Progenitor cell of endocrine pancreas (in vitro differentiated cells): ENCODE data around the gene PFN2. TPM values are rescaled to one million over a fixed set of nuclear protein-coding genes. Genes with fewer than 3 reads are reported as not detected.

ENCODE experiments used
- DNase-seq: peaks from one replicate; pipeline ENCODE4 v3.0.0; 2021; ENCODE audit warnings: low spot score; ENCODE audit not compliant: unreplicated experiment
- H3K27ac Mint-ChIP-seq: 2 replicates; pipeline ENCODE4 v1.8.0; 2021; ENCODE audit warnings: mild to moderate bottlenecking, moderate library complexity, mixed read lengths
- H3K27me3 Mint-ChIP-seq: 2 replicates; pipeline ENCODE4 v1.8.0; 2021; ENCODE audit warnings: mixed read lengths
- H3K36me3 Mint-ChIP-seq: 2 replicates; pipeline ENCODE4 v1.8.0; 2022; ENCODE audit warnings: mixed read lengths; ENCODE audit not compliant: insufficient read depth
- H3K4me1 Mint-ChIP-seq: 2 replicates; pipeline ENCODE4 v1.8.0; 2021; ENCODE audit warnings: low read depth, mixed read lengths
- H3K4me3 Mint-ChIP-seq: 2 replicates; pipeline ENCODE4 v1.8.0; 2021; ENCODE audit warnings: low read depth, mild to moderate bottlenecking, moderate library complexity, mixed read lengths
- H3K9me3 Mint-ChIP-seq: 2 replicates; pipeline ENCODE4 v1.8.0; 2021; ENCODE audit warnings: low read depth, mixed read lengths
- total RNA-seq: library from RNA; stranded (reverse); gene quantifications from 2 replicates; pipeline ENCODE4 v1.2.1, GENCODE V29; 2021
- TF ChIP-seq, protein P1 (sequence below): fragments of 200-600 bp; sonication (generic); IDR thresholded peaks from one replicate; pipeline ENCODE4 v1.5.0; 2021; ENCODE audit warnings: antibody characterized with exemption, mild to moderate bottlenecking; ENCODE audit not compliant: unreplicated experiment

PFN2 gene
- total RNA-seq, 1 donor from 2014 or later: 233 TPM

DNA sequence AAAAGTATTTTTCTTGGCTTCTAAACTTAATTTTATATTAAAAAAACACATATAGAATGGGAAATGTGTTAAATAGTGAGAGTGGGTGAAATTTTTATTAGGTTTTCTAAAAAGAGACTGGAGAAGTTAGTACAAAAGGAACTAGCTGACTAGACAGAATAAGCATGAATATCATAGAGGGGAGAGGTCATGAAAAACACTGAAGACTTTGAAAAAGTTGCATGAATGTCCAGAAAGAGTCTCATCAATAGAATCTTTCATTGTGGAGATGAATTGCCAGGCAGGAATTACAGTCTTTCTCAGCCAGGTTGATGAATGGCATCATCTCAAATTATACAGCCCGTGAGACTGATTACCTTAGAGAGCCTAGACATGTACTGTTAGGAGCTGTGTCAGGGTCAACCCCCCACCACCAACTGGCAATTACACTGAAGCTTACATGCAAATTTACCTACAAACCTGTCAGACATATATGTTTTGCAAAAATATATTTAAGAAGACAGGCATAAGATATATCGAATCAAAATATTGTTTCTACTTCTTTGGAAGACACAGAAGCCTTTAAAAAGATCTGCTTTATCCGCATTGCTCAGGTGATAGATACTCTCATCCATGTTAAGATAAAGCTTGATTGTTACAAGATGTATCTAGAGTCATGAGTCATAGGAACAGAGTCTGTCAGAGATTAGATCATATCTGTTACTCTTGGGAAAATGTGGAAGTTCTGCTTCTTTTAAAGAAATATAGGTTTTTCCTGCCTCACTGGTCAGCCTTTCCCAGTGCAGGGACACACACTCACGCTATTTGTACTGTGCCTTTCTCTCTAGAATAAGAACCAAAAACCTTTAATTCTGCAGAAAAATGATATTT lies 34.8 kb upstream of the PFN2 start:
- H3K27me3 Mint-ChIP-seq: no peaks in the 10 kb centered on the region
- H3K36me3 Mint-ChIP-seq: no peaks in the 10 kb centered on the region
- H3K9me3 Mint-ChIP-seq: no peaks in the 10 kb centered on the region
- TF ChIP-seq, protein P1, sequence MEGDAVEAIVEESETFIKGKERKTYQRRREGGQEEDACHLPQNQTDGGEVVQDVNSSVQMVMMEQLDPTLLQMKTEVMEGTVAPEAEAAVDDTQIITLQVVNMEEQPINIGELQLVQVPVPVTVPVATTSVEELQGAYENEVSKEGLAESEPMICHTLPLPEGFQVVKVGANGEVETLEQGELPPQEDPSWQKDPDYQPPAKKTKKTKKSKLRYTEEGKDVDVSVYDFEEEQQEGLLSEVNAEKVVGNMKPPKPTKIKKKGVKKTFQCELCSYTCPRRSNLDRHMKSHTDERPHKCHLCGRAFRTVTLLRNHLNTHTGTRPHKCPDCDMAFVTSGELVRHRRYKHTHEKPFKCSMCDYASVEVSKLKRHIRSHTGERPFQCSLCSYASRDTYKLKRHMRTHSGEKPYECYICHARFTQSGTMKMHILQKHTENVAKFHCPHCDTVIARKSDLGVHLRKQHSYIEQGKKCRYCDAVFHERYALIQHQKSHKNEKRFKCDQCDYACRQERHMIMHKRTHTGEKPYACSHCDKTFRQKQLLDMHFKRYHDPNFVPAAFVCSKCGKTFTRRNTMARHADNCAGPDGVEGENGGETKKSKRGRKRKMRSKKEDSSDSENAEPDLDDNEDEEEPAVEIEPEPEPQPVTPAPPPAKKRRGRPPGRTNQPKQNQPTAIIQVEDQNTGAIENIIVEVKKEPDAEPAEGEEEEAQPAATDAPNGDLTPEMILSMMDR: no peak
- no peaks in the 10 kb centered on the region for H3K4me1 Mint-ChIP-seq
- no peak for DNase-seq
- no peak overlapping the region for H3K4me3 Mint-ChIP-seq
- H3K27ac Mint-ChIP-seq: no peak overlapping the region

GRCh38 chr3:150000641-150001040 lies 29.9 kb upstream of the PFN2 start:
- H3K4me1 Mint-ChIP-seq: no peaks in the 10 kb centered on the region
- H3K27ac Mint-ChIP-seq: no peak overlapping the region
- no peak for DNase-seq
- H3K36me3 Mint-ChIP-seq: no peaks in the 10 kb centered on the region
- H3K27me3 Mint-ChIP-seq: no peaks in the 10 kb centered on the region
- TF ChIP-seq, protein P1: no peak
- H3K4me3 Mint-ChIP-seq: no peak overlapping the region
- H3K9me3 Mint-ChIP-seq: peaks cover 12% of the 10 kb centered on the region

DNA sequence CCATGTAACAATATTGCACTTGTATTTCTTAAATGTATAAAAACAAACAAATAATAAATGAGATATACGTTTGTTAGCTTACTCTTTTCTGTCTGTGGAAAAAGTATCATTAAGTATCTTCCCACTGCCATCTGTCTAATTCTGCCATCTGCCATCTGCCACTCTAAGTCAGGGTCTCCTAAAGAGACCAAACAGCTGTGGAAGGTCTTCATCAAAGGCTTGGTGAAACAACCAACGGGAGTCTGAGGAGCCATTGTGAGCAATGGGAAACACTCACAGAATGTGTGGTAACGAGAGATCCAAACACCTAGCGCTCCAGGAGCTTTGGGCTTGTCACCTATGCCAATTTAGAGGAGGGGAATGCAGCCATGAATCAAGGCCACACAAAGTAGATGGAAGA lies 28.7 kb upstream of the PFN2 start:
- Mint-ChIP-seq H3K27ac (no peak overlapping the region), H3K4me1 (no peaks in the 10 kb centered on the region), H3K4me3 (no peak overlapping the region), H3K9me3 (peaks cover 24% of the 10 kb centered on the region), H3K27me3 (no peaks in the 10 kb centered on the region), H3K36me3 (peaks cover 1% of the 10 kb centered on the region)
- DNase-seq: no peak
- TF ChIP-seq, protein P1: no peak

DNA sequence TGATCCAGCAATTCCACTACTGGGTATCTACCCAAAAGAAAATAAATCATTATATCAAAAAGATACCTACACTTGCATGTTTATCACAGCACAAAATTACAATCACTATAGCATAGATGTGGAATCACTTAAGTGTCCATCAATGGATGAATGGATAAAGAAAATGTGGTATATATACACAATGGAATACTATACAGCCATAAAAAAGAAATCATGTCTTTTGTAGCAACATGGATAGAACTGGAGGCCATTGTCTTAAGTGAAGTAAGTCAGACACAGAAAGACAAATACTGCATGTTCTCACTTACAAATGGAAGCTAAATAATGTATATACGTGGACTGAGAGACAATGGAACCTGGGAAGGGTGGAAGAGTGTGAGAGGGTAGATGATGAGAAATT lies 28.3 kb upstream of the PFN2 start:
- H3K9me3 Mint-ChIP-seq: peaks cover 24% of the 10 kb centered on the region
- no peak overlapping the region for H3K27ac Mint-ChIP-seq

GRCh38 chr3:149992416-149993058 lies 21.8 kb upstream of the PFN2 start:
- TF ChIP-seq, protein P1: no peak
- Mint-ChIP-seq H3K9me3 (peaks cover 28% of the 10 kb centered on the region), H3K36me3 (peaks cover 2% of the 10 kb centered on the region), H3K4me3 (no peak overlapping the region), H3K27ac (no peak overlapping the region), H3K4me1 (no peaks in the 10 kb centered on the region), H3K27me3 (no peaks in the 10 kb centered on the region)
- no peak for DNase-seq

More for the DNA sequence above, 28.3 kb upstream of the PFN2 start:
- Mint-ChIP-seq H3K36me3 (peaks cover 1% of the 10 kb centered on the region), H3K4me3 (no peak overlapping the region), H3K4me1 (no peaks in the 10 kb centered on the region), H3K27me3 (no peaks in the 10 kb centered on the region)
- TF ChIP-seq, protein P1: no peak
- no peak for DNase-seq
